ENCODE measurements around the gene ADIPOR2. TPM values are rescaled to one million over a fixed set of nuclear protein-coding genes. Genes with fewer than 3 reads are reported as not detected.
A peak's percentile ranks its signal among the peaks of the same experiment; 100 is the strongest.

The ADIPOR2 gene
- total and polyA plus RNA-seq, 2 of the 4 experiments (the other 2 are of a cell fraction), result 20.0 to 24.9 TPM

DNA sequence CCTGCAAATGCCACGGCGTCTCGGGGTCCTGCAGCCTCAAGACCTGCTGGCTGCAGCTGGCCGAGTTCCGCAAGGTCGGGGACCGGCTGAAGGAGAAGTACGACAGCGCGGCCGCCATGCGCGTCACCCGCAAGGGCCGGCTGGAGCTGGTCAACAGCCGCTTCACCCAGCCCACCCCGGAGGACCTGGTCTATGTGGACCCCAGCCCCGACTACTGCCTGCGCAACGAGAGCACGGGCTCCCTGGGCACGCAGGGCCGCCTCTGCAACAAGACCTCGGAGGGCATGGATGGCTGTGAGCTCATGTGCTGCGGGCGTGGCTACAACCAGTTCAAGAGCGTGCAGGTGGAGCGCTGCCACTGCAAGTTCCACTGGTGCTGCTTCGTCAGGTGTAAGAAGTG is 45.1 kb upstream of the ADIPOR2 start:
- Histone ChIP-seq H4K8ac (ENCODE audit: low read depth in 2 of 2, low read length in 2 of 2) (no peak overlapping the region), H3K79me1 (ENCODE audit: low read depth in 1 of 2, low read length in 2 of 2) (peaks cover 8 to 69% of the 10 kb centered on the region in 2 experiments; a peak in 3 of 4 replicates), H3K56ac (ENCODE audit: extremely low read depth, insufficient read depth, low read length) (no peak overlapping the region), H4K5ac (ENCODE audit: low read depth, low read length) (no peak overlapping the region), H2BK20ac (ENCODE audit: low read depth, low read length) (no peak overlapping the region), H2BK5ac (ENCODE audit: low read depth, low read length, poor library complexity, severe bottlenecking) (no peak overlapping the region), H2AFZ (replicated peaks; ENCODE audit: low read length, poor library complexity) (no peak overlapping the region), H3K27me3 (ENCODE audit: control insufficient read depth, insufficient read depth, low read length) (no peaks in the 10 kb centered on the region), H3K36me3 (ENCODE audit: control insufficient read depth, insufficient read depth, low read length) (peaks cover 13% of the 10 kb centered on the region), H2BK15ac (ENCODE audit: low read depth, low read length) (no peak overlapping the region), H3K9me1 (ENCODE audit: insufficient read depth, low read length) (peaks cover 12% of the 10 kb centered on the region), H3K9ac (ENCODE audit: low read depth, low read length) (no peak overlapping the region), H3K23ac (ENCODE audit: low read depth, low read length) (no peak overlapping the region), H3K4ac (ENCODE audit: low read depth, low read length) (no peak overlapping the region), H2AK5ac (ENCODE audit: low read depth, low read length) (no peak overlapping the region), H2BK120ac (ENCODE audit: low read depth, low read length) (no peak overlapping the region), H2AK9ac (replicated peaks; ENCODE audit: low read depth, low read length, poor library complexity) (peak overlapping the region; percentile 65), H3K27ac (ENCODE audit: insufficient read depth, low read length) (no peak overlapping the region), H3K14ac (replicated peaks; ENCODE audit: low read depth, low read length) (no peak overlapping the region), H3K18ac (ENCODE audit: low read depth, low read length) (no peak overlapping the region), H3K4me1 (ENCODE audit: control insufficient read depth, insufficient read depth, low read length) (peaks cover 13% of the 10 kb centered on the region), H3K9me3 (ENCODE audit: control insufficient read depth, insufficient read depth, low read length) (no peaks in the 10 kb centered on the region), H4K91ac (ENCODE audit: insufficient read depth, low read depth, low read length) (no peak overlapping the region), H4K20me1 (ENCODE audit: insufficient read depth, low read length) (peaks cover 36% of the 10 kb centered on the region), H3K4me3 (ENCODE audit: insufficient read depth, low read depth, low read length) (no peak overlapping the region), H3K4me2 (ENCODE audit: low read depth, low read length) (no peak overlapping the region)
- TF ChIP-seq RCOR1 (IDR thresholded peaks at IDR 0.05; ENCODE audit: insufficient replicate concordance, low read length) (no peak), RAD21 (IDR thresholded peaks at IDR 0.05; ENCODE audit: low read length) (no peak), RFX5 (IDR thresholded peaks at IDR 0.05; ENCODE audit: low read depth, low read length) (no peak), MAFK (IDR thresholded peaks at IDR 0.05; ENCODE audit: low read depth, low read length) (no peak), MAZ (IDR thresholded peaks at IDR 0.05; ENCODE audit: borderline replicate concordance, low read depth, low read length) (no peak), POLR2A (IDR thresholded peaks at IDR 0.05; ENCODE audit: low read depth, low read length) (no peak), NFE2L2 (IDR thresholded peaks at IDR 0.05; ENCODE audit: low read depth, low read length) (no peak), BHLHE40 (IDR thresholded peaks at IDR 0.05; ENCODE audit: low read depth, low read length) (no peak), MXI1 (IDR thresholded peaks at IDR 0.05; ENCODE audit: borderline replicate concordance, low read depth, low read length) (no peak)
- TF ChIP-seq, protein P1, sequence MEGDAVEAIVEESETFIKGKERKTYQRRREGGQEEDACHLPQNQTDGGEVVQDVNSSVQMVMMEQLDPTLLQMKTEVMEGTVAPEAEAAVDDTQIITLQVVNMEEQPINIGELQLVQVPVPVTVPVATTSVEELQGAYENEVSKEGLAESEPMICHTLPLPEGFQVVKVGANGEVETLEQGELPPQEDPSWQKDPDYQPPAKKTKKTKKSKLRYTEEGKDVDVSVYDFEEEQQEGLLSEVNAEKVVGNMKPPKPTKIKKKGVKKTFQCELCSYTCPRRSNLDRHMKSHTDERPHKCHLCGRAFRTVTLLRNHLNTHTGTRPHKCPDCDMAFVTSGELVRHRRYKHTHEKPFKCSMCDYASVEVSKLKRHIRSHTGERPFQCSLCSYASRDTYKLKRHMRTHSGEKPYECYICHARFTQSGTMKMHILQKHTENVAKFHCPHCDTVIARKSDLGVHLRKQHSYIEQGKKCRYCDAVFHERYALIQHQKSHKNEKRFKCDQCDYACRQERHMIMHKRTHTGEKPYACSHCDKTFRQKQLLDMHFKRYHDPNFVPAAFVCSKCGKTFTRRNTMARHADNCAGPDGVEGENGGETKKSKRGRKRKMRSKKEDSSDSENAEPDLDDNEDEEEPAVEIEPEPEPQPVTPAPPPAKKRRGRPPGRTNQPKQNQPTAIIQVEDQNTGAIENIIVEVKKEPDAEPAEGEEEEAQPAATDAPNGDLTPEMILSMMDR (conservative IDR thresholded peaks at IDR 0.05; ENCODE audit: low read depth, low read length), result no peak
- TF ChIP-seq, protein P2, sequence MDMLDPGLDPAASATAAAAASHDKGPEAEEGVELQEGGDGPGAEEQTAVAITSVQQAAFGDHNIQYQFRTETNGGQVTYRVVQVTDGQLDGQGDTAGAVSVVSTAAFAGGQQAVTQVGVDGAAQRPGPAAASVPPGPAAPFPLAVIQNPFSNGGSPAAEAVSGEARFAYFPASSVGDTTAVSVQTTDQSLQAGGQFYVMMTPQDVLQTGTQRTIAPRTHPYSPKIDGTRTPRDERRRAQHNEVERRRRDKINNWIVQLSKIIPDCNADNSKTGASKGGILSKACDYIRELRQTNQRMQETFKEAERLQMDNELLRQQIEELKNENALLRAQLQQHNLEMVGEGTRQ (IDR thresholded peaks at IDR 0.05; ENCODE audit: low read depth, low read length), result no peak
- TF ChIP-seq, protein P3, sequence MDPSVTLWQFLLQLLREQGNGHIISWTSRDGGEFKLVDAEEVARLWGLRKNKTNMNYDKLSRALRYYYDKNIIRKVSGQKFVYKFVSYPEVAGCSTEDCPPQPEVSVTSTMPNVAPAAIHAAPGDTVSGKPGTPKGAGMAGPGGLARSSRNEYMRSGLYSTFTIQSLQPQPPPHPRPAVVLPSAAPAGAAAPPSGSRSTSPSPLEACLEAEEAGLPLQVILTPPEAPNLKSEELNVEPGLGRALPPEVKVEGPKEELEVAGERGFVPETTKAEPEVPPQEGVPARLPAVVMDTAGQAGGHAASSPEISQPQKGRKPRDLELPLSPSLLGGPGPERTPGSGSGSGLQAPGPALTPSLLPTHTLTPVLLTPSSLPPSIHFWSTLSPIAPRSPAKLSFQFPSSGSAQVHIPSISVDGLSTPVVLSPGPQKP (IDR thresholded peaks at IDR 0.05; ENCODE audit: borderline replicate concordance, low read depth, low read length), result no peak
- dilution Hi-C loops (cut with HindIII; ENCODE audit: low sequenced_read_pairs, unreplicated experiment), result no loop called here
- BruUV-seq (replicated peaks), result no TSS peak
- intact Hi-C loops (cut with micrococcal nuclease), result no loop called here
- in situ Hi-C loops (cut with MboI; ENCODE audit: low sequenced_read_pairs), result loop anchor here (5.0 kb wide), 2 partner anchors 141 to 291 kb away; no protein-coding TSS in a partner anchor
- POLR2A ChIA-PET (ENCODE audit: unreplicated experiment), result no interaction called here
- CTCF ChIA-PET, result no interaction called here
- ATAC-seq (ENCODE audit: low read depth) (no peak), DNase-seq (no peak)
- WGBS, 2 experiments (ENCODE audit: extremely low coverage in 2 of 2, insufficient read length in 1 of 2), result 100% methylated on average over 2 of the region's 29 CpGs; no CpG with 5 or more reads in 1 of the 2 experiments
